HepG2 (cell line): ENCODE results near the gene CDK15. TPM values are rescaled to one million over a fixed set of nuclear protein-coding genes. Genes with fewer than 3 reads are reported as not detected.

Experiments
- ATAC-seq: fragments of 200-7000 bp; cut with Tn5 transposase; 3 replicates; pipeline ENCODE4 v1.9.1; 2020; ENCODE audit warnings: mild to moderate bottlenecking, moderate library complexity
- BruUV-seq: library from RNA; stranded (reverse); fragments of 400-500 nt; replicated peaks from 2 replicates; lab custom pipeline; 2021; lab: Mats Ljungman, UMichigan
- CTCF ChIA-PET: fragments of 300-600 bp; formaldehyde crosslinking; extraction: SDS; loops from one replicate; lab custom pipeline; 2021; ENCODE audit warnings: low total read pairs, inconsistent platforms, low intra/inter-chr PET ratio; lab: Yijun Ruan, JAX
- POLR2A ChIA-PET: fragments of 350-600 bp; sonication (Branson Sonifier 250); formaldehyde crosslinking; loops from one replicate; lab custom pipeline; 2020; ENCODE audit warnings: antibody characterized with exemption, inconsistent platforms; lab: Yijun Ruan, JAX
- DNase-seq: peaks from one replicate; pipeline ENCODE4 v3.0.0-alpha.2; 2015; ENCODE audit warnings: low spot score
- FAIRE-seq: peaks from 3 replicates; lab custom pipeline; 2011; peaks lifted over from hg19 to GRCh38; lab: Jason Lieb, UNC
- H2AFZ ChIP-seq: one replicate; pipeline ENCODE4 v1.6.1; 2011; ENCODE audit warnings: low read length, inconsistent platforms
- H3K27ac ChIP-seq: fragments of 300-600 bp; 3 replicates; pipeline ENCODE4 v1.8.0; 2011; ENCODE audit warnings: mixed run types, mild to moderate bottlenecking, mixed read lengths, low read length, inconsistent platforms; ENCODE audit not compliant: insufficient read depth; ENCODE audit errors: extremely low read length
- H3K27me3 ChIP-seq, 2 experiments: fragments of 200-600 bp in 1 of 2; 2 replicates in 1 of 2; 3 replicates in 1 of 2; pipeline versions ENCODE4 v1.6.0 to v1.8.0; 2011; ENCODE audit warnings: low read length in 2 of 2, mild to moderate bottlenecking in 2 of 2, moderate library complexity in 2 of 2, inconsistent platforms in 1 of 2; ENCODE audit not compliant: insufficient read depth in 2 of 2, control insufficient read depth in 1 of 2
- H3K36me3 ChIP-seq, 2 experiments: fragments of 200-600 bp in 1 of 2; replicated peaks in 1 of 2; 2 replicates in 1 of 2; 3 replicates in 1 of 2; pipeline versions ENCODE4 v1.5.1 to v1.8.0; 2011; ENCODE audit warnings: low read length in 2 of 2, inconsistent platforms in 1 of 2; ENCODE audit not compliant: insufficient read depth in 2 of 2, control insufficient read depth in 1 of 2
- H3K4me1 ChIP-seq: 2 replicates; pipeline ENCODE4 v1.5.1; 2012; ENCODE audit warnings: low read length, inconsistent platforms; ENCODE audit not compliant: insufficient read depth
- H3K4me2 ChIP-seq: 2 replicates; pipeline ENCODE4 v1.6.0; 2011; ENCODE audit warnings: low read depth, low read length, inconsistent platforms
- H3K4me3 ChIP-seq, 3 experiments: fragments of 200-600 bp in 1 of 3; sonication (generic), shearing (Covaris generic) in 1 of 3; replicated peaks in 1 of 3; 2 replicates each; pipeline ENCODE4 v1.5.1; 2011 to 2016; ENCODE audit warnings: low read length in 3 of 3, inconsistent platforms in 2 of 3, low read depth in 2 of 3, mild to moderate bottlenecking in 2 of 3, control low read depth in 1 of 3, mixed read lengths in 1 of 3; ENCODE audit not compliant: insufficient read depth in 1 of 3
- H3K79me2 ChIP-seq: one replicate; pipeline ENCODE4 v1.6.1; 2011; ENCODE audit warnings: low read length, inconsistent platforms; ENCODE audit not compliant: insufficient read depth
- H3K9ac ChIP-seq: 2 replicates; pipeline ENCODE4 v1.6.0; 2011; ENCODE audit warnings: mild to moderate bottlenecking, low read depth, low read length, inconsistent platforms; ENCODE audit not compliant: insufficient read depth
- H3K9me3 ChIP-seq: 2 replicates; pipeline ENCODE4 v1.5.1; 2012; ENCODE audit warnings: mild to moderate bottlenecking, low read length
- H4K20me1 ChIP-seq: 2 replicates; pipeline ENCODE4 v1.6.0; 2011; ENCODE audit warnings: inconsistent platforms, mild to moderate bottlenecking, low read length, moderate library complexity; ENCODE audit not compliant: insufficient read depth
- ARID2 ChIP-seq: sonication (generic); formaldehyde crosslinking; IDR thresholded peaks from 2 replicates; pipeline ENCODE4 v1.8.1; 2022; ENCODE audit warnings: mild to moderate bottlenecking, missing genetic modification reagents, borderline replicate concordance
- CENPT ChIP-seq: sonication (generic); formaldehyde crosslinking; IDR thresholded peaks from 2 replicates; pipeline ENCODE4 v1.8.0; 2022; ENCODE audit warnings: low read depth, mild to moderate bottlenecking, moderate library complexity, missing genetic modification reagents
- CENPX ChIP-seq: sonication (generic); formaldehyde crosslinking; IDR thresholded peaks from 2 replicates; pipeline ENCODE4 v1.9.0; 2021; ENCODE audit warnings: mild to moderate bottlenecking, missing genetic modification reagents, moderate library complexity
- IRF1 ChIP-seq: sonication (generic); formaldehyde crosslinking; IDR thresholded peaks from 2 replicates; pipeline ENCODE4 v1.4.0; 2020; ENCODE audit warnings: low read depth, mild to moderate bottlenecking, missing genetic modification reagents
- KAT7 ChIP-seq: IDR thresholded peaks from 2 replicates; pipeline ENCODE4 v1.6.1; 2018; ENCODE audit warnings: borderline replicate concordance, missing compliant biosample characterization
- KDM1A ChIP-seq: IDR thresholded peaks from 2 replicates; pipeline ENCODE4 v1.6.1; 2016; ENCODE audit warnings: missing compliant biosample characterization
- MYNN ChIP-seq: sonication (generic); formaldehyde crosslinking; IDR thresholded peaks from 2 replicates; pipeline ENCODE4 v1.4.0; 2020; ENCODE audit warnings: mild to moderate bottlenecking, low read depth, missing genetic modification reagents
- NFE2L2 ChIP-seq: fragments of 150-350 bp; IDR thresholded peaks from 2 replicates; pipeline ENCODE4 v1.6.1; 2014; ENCODE audit warnings: low read length
- PITX1 ChIP-seq: sonication (generic); formaldehyde crosslinking; IDR thresholded peaks from 2 replicates; pipeline ENCODE4 v1.5.1; 2020; ENCODE audit warnings: mild to moderate bottlenecking, missing genetic modification reagents
- ZNF264 ChIP-seq: sonication (generic); formaldehyde crosslinking; IDR thresholded peaks from 2 replicates; pipeline ENCODE4 v1.4.0; 2020; ENCODE audit warnings: missing genetic modification reagents
- ZNF615 ChIP-seq: sonication (generic); formaldehyde crosslinking; IDR thresholded peaks from 2 replicates; pipeline ENCODE4 v1.5.0; 2020; ENCODE audit warnings: mild to moderate bottlenecking, missing genetic modification reagents, borderline replicate concordance
- ZNF720 ChIP-seq: sonication (generic); formaldehyde crosslinking; IDR thresholded peaks from 2 replicates; pipeline ENCODE4 v1.4.0; 2020; ENCODE audit warnings: missing genetic modification reagents
- WGBS: methylation state at CpG from one replicate; pipeline ENCODE4 v1.1.6; 2017; ENCODE audit warnings: low lambda C conversion rate; 5-methylcytosine and 5-hydroxymethylcytosine counted together
- in situ Hi-C: cut with HindIII; loops from 2 replicates; pipeline ENCODE4 v1.10.0; 2017; ENCODE audit warnings: low pct_unique_long_range_greater_than_20kb; ENCODE audit not compliant: extremely low pct_ligation_motif_present
- intact Hi-C: fragments of 100-400 bp; cut with micrococcal nuclease; formaldehyde crosslinking; loops from one replicate; pipeline ENCODE4 v1.10.0; 2022; ENCODE audit not compliant: unreplicated experiment
- polyA plus RNA-seq, 8 experiments: library from polyadenylated mRNA; depleted of rRNA in 3 of 8; stranded (reverse) in 7 of 8; unstranded in 1 of 8; fragments of >200 nt; fragmentation: Illumina TruSeq in 4 of 8; extraction: Trizol in 4 of 8; gene quantifications; 2 replicates each; pipeline versions ENCODE4 v1.2.1 to v1.2.3, GENCODE V29; 2011 to 2016; ENCODE audit warnings: low read depth in 4 of 8, missing spikeins in 1 of 8, mixed read lengths in 1 of 8; ENCODE audit not compliant: insufficient read depth in 1 of 8
- total RNA-seq, 5 experiments: library from RNA; depleted of rRNA; stranded (reverse); fragments of >200 nt; fragmentation: Illumina TruSeq; extraction: Trizol; gene quantifications; 2 replicates each; pipeline ENCODE4 v1.2.3, GENCODE V29; 2016; ENCODE audit warnings: low read depth in 1 of 5

Gene CDK15
- total and polyA plus RNA-seq, 2 of the 13 experiments (the other 11 are each of a cell fraction or from before 2014, with no cell fraction given): not detected

DNA sequence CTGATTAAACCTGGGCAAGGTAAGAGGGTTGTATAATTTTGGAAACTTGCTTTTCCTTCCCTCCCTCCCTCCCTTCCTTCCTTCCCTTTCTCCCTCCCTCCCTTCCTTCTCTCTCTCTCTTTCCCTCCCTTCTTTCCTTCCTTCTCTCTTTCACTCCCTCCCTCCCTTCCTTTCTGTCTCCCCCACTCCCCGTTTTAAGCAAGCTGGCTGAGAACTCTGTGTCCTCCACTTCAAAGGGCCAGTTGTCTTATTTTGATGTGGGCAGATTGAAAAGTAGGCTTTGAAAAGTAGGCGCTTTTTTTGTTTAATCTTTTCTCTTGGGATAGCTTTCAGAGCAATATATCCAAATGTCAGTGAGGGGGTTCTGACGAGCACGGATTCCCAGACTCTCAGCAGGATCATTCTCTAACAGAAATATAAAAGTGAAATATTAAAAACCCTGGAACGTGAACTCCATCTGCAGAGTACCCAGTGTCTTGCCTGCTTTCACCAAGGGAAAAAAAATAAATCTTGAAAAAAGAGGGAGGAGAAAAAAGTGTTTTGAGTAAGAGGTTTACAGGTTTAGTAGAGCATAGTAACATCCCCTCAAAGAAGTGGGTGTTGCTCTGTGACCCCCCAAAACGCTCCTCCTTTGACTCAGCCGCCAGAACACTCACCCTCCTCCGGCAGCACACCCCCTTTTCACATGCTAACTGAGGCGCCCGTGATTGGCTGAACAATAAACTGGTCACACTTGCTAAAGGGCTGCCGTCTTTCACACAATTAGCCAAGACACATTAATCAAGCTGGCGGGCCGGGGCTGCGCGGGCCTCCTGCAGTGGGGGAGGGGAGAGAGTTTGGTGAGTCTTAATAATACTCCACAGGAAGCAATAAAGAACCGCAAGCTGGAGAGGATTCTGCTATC is 52.2 kb downstream of the CDK15 start:
- TF ChIP-seq MYNN (no peak), IRF1 (no peak), CENPT (CRISPR knock-in tag) (no peak), ZNF720 (CRISPR knock-in tag) (no peak), KAT7 (CRISPR knock-in tag) (no peak), PITX1 (CRISPR knock-in tag) (no peak), ZNF615 (CRISPR knock-in tag) (no peak), KDM1A (CRISPR knock-in tag) (no peak), ARID2 (CRISPR knock-in tag) (no peak), CENPX (CRISPR knock-in tag) (no peak), ZNF264 (no peak), NFE2L2 (no peak)
- TF ChIP-seq, all 625 proteins: peak for 0
- Histone ChIP-seq H4K20me1 (no peaks in the 10 kb centered on the region), H3K27me3 (peaks cover 0 to 7% of the 10 kb centered on the region in 2 experiments; a peak in 3 of 5 replicates), H2AFZ (no peak overlapping the region), H3K4me3 (no peak overlapping the region), H3K27ac (no peak overlapping the region), H3K36me3 (no peaks in the 10 kb centered on the region), H3K4me1 (no peaks in the 10 kb centered on the region), H3K9me3 (no peaks in the 10 kb centered on the region), H3K79me2 (no peaks in the 10 kb centered on the region), H3K9ac (no peak overlapping the region), H3K4me2 (no peak overlapping the region)
- no peak for DNase-seq
- in situ Hi-C loops (no loop called here), intact Hi-C loops (no loop called here)
- 29% methylated on average over 16 of the region's 16 CpGs for WGBS
- ChIA-PET POLR2A (interaction anchor here (0.6 kb wide), 1 partner anchor 444 kb away, joined by 3 read pairs; no protein-coding TSS in a partner anchor), CTCF (interaction anchor here (4.0 kb wide), 1 partner anchor 320 kb away, joined by 44 read pairs; no protein-coding TSS in a partner anchor)
- ATAC-seq: no peak
- no TSS peak for BruUV-seq
- FAIRE-seq: no peak
